BJ (cell line): Measurements from ENCODE around the gene TMEM205. TPM values are rescaled to one million over a fixed set of nuclear protein-coding genes. Genes with fewer than 3 reads are reported as not detected.
"Not testable (repeated sequence)": the region's sequence is repeated elsewhere in the genome, so short reads cannot be mapped to it uniquely, and the experiment has no call there.

Experiments
- CTCF ChIA-PET: fragments of 350-600 bp; formaldehyde crosslinking; extraction: SDS; loops from one replicate; lab custom pipeline; 2021; ENCODE audit warnings: antibody characterized with exemption, inconsistent platforms; lab: Yijun Ruan, JAX
- POLR2A ChIA-PET: fragments of 300-600 bp; sonication (Branson Sonifier 250); formaldehyde crosslinking; extraction: SDS; loops from one replicate; lab custom pipeline; 2021; ENCODE audit warnings: antibody characterized with exemption; lab: Charles Lee
- DNase-seq: peaks from one replicate; pipeline ENCODE4 v3.0.0-alpha.2; 2011; ENCODE audit warnings: low read depth
- H3K27me3 ChIP-seq: 2 replicates; pipeline ENCODE4 v1.6.0; 2011; ENCODE audit warnings: low read length; ENCODE audit not compliant: control insufficient read depth, insufficient read depth
- H3K36me3 ChIP-seq: 2 replicates; pipeline ENCODE4 v1.5.1; 2011; ENCODE audit warnings: low read length; ENCODE audit not compliant: control insufficient read depth, insufficient read depth
- H3K4me3 ChIP-seq: 2 replicates; pipeline ENCODE4 v1.5.1; 2011; ENCODE audit warnings: low read depth, mild to moderate bottlenecking, control low read depth, low read length
- polyA plus RNA-seq: library from polyadenylated mRNA; depleted of rRNA; stranded (reverse); fragments of >200 nt; gene quantifications from 2 replicates; pipeline ENCODE4 v1.2.3, GENCODE V29; 2011
- TF ChIP-seq, protein P1 (sequence below): IDR thresholded peaks from 2 replicates; pipeline ENCODE4 v1.5.1; 2011; ENCODE audit warnings: low read depth, mild to moderate bottlenecking, control low read depth, inconsistent platforms, low read length, moderate library complexity; ENCODE audit not compliant: insufficient read depth

TMEM205 gene
- polyA plus RNA-seq, 1 experiment: 107 TPM

DNA sequence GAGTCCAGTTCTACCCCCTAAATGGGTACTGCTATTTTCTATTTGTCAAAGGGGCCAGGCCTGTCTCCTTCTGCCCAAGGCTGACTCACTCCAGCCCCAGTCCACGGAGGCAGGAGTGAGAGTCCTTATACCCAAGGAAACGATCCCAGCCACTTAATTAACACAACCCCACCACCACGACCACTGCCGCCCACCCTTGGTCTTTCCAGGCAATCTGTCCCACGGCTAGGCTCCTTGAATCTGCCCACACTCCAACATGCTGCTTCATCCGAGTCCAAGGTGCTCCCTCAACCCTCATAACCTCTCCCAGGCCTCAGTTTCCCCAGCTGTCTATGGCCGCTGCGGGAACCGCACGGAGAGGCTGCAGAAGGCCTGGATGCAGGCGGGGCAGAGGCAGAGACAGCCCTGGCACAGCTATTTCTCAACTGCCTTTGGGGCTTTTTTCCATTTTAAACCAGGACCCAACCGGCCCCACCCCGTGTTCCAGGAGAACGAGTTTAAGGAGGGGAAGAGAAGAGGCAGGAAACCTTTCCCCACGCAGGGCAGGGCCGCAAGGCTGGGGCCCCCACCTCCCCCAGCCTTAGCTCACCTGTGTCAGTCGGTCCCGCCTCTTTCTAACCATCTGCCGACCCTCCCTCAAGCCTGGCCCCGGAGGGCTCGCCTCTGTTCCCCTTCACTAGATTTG lies 7.4 kb downstream of the TMEM205 start:
- TF ChIP-seq, protein P1, sequence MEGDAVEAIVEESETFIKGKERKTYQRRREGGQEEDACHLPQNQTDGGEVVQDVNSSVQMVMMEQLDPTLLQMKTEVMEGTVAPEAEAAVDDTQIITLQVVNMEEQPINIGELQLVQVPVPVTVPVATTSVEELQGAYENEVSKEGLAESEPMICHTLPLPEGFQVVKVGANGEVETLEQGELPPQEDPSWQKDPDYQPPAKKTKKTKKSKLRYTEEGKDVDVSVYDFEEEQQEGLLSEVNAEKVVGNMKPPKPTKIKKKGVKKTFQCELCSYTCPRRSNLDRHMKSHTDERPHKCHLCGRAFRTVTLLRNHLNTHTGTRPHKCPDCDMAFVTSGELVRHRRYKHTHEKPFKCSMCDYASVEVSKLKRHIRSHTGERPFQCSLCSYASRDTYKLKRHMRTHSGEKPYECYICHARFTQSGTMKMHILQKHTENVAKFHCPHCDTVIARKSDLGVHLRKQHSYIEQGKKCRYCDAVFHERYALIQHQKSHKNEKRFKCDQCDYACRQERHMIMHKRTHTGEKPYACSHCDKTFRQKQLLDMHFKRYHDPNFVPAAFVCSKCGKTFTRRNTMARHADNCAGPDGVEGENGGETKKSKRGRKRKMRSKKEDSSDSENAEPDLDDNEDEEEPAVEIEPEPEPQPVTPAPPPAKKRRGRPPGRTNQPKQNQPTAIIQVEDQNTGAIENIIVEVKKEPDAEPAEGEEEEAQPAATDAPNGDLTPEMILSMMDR: no peak
- H3K27me3 ChIP-seq: no peaks in the 10 kb centered on the region
- no peak for DNase-seq
- POLR2A ChIA-PET: no interaction called here
- CTCF ChIA-PET: interaction anchor here (0.6 to 2.2 kb wide), 4 partner anchors 31 to 144 kb away, joined by 3 to 10 read pairs (median 4); no protein-coding TSS in a partner anchor
- H3K4me3 ChIP-seq: peak overlapping the region; percentile 67
- H3K36me3 ChIP-seq: peaks cover 9% of the 10 kb centered on the region

DNA sequence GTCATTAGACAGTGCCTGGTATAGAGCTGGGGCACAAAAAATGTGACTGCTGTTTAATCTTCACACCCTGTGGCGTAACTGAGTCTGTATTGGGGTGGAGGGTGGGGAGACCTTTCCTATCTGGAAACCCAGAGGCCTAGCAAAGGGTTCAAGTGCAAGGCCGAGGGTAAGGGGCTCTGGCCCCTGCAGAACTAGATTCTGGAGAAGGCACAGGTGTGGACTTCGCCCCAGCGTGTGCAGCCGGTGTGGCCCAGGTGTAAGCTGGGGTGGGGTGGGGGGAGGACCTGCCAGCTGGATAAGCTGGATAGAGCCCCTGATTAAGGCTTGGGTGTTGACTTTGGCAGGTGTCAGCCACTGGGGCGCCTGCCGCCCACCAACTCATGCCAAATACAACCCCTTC lies 7.9 kb downstream of the TMEM205 start:
- TF ChIP-seq, protein P1: no peak
- ChIA-PET CTCF (interaction anchor here (0.6 to 1.9 kb wide), 3 partner anchors 13 to 123 kb away, joined by 3 to 6 read pairs (median 3); no protein-coding TSS in a partner anchor), POLR2A (no interaction called here)
- no peak for DNase-seq
- H3K4me3 ChIP-seq: no peak overlapping the region
- no peaks in the 10 kb centered on the region for H3K27me3 ChIP-seq
- peaks cover 9% of the 10 kb centered on the region for H3K36me3 ChIP-seq

DNA sequence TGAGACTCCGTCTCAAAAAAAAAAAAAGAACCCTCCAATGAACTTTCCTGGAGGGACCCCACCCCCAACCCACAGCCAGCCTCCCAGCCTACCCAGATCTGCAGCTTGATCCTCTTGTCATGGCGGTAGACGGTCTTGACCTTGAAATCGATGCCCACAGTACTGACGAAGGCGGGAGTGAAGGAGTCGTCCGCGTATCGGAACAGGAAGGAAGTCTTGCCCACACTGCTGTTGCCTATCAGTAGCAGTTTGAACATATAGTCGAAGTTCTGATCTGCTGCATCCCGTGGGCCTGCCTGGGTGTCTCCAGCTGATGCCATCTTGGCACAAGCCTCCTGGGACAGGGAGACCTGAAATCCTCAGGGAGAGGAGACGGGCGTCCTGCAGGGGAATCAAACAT lies 9.0 kb downstream of the TMEM205 start:
- CTCF ChIA-PET: interaction anchor here (1.9 kb wide), 1 partner anchor 12 kb away, joined by 6 read pairs; no protein-coding TSS in a partner anchor

DNA sequence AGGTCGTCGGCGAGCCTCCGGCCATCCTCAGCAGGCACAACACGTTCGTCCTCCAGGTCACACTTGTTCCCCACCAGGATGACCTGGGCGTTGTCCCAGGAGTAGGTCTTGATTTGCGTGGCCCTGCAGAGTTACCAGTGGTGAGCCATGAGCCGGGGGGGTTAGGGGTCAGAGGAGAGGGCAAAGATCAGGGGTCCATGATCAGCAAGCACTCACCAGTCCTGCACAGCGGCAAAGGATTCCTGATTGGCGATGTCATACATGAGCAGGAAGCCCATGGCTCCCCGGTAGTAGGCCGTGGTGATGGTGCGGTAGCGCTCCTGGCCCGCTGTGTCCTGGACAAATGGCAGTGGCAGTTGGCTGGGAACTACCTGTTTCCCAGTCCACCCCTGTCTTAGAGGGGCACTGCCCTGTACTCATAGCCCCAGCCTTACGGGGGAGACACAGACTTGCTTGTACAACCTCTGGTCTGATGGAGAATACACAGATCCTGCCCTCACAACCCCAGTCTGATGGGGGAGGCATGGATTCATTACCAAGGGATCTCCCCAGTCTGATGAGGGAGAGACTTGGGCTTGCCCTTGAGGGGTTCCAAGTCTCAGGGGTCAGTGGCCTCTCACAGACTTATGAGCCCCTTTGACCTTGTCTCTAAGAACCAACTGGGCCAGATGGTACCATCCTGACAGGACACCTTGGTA lies 10.5 kb downstream of the TMEM205 start:
- Histone ChIP-seq H3K27me3 (no peaks in the 10 kb centered on the region), H3K4me3 (no peak overlapping the region), H3K36me3 (peaks cover 7% of the 10 kb centered on the region)
- CTCF ChIA-PET: no interaction called here
- TF ChIP-seq, protein P1: no peak
- POLR2A ChIA-PET: no interaction called here
- DNase-seq: no peak

More for the DNA sequence above, 9.0 kb downstream of the TMEM205 start:
- POLR2A ChIA-PET: no interaction called here
- TF ChIP-seq, protein P1: no peak
- Histone ChIP-seq H3K4me3 (no peak overlapping the region), H3K36me3 (peaks cover 7% of the 10 kb centered on the region), H3K27me3 (no peaks in the 10 kb centered on the region)
- DNase-seq: no peak

DNA sequence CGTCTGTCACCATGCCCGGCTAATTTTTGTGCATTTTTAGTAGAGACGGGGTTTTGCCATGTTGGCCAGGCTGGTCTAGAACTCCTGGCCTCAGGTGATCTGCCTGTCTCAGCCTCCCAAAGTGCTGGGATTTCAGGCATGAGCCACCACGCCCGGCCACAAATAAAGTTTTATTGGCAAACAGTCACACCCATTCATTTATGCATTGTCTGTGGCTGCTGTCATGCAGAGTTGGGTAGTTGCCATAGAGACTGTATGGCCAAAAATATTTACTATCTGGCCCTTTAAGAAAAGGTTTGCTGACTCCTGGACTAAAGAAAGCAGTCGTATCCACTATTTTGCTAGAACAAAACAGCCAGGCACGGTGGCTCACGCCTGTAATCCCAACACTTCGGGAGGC lies 12.2 kb downstream of the TMEM205 start:
- CTCF ChIA-PET: interaction anchor here (0.6 kb wide), 1 partner anchor 8 kb away, joined by 3 read pairs; no protein-coding TSS in a partner anchor
- H3K36me3 ChIP-seq, POLR2A ChIA-PET, H3K4me3 ChIP-seq, H3K27me3 ChIP-seq, DNase-seq: not testable (repeated sequence)
